H4 (cell line): ENCODE results near the gene ABLIM2. TPM values are rescaled to one million over a fixed set of nuclear protein-coding genes. Genes with fewer than 3 reads are reported as not detected.

Experiments used
- total RNA-seq: library from RNA; depleted of rRNA; stranded (reverse); fragments of >200 nt; shearing (Covaris generic); gene quantifications from 2 replicates; pipeline ENCODE4 v1.2.3, GENCODE V29; 2014; rRNA removed

The ABLIM2 gene
- total RNA-seq, 1 experiment from 2014 or later = 0.29 TPM

Other genes starting within 250 kb of the ABLIM2 start
- gene AFAP1, start 219.0 kb downstream of the ABLIM2 start, total RNA-seq = 43.2 and 45.6 TPM in 2 replicates
- 2.2 and 4.5 TPM in 2 replicates for gene SH3TC1, start 40.5 kb upstream of the ABLIM2 start, total RNA-seq
- 6.7 and 9.6 TPM in 2 replicates for gene HTRA3, start 110.9 kb upstream of the ABLIM2 start, total RNA-seq